GM18909 (cell line): ENCODE data around the gene PATL1.
A peak's percentile ranks its signal among the peaks of the same experiment; 100 is the strongest.
"Not testable (repeated sequence)": the region's sequence is repeated elsewhere in the genome, so short reads cannot be mapped to it uniquely, and the experiment has no call there.

Experiments
- ATAC-seq: cut with Tn5 transposase; IDR thresholded peaks from one replicate; pipeline ENCODE4 v1.9.1; 2021; ENCODE audit warnings: mild to moderate bottlenecking; ENCODE audit not compliant: unreplicated experiment, poor library complexity

PATL1 gene

GRCh38 chr11:59668950-59669610 is at the start of gene PATL1:
Gene PATL1, minus strand, starts transcription at chr11:59669037. Its CDS starts 142 bp downstream, at chr11:59668895.
- peak; percentile 94 for ATAC-seq

GRCh38 chr11:59716051-59716450 is 47.2 kb upstream of the PATL1 start:
- no peak for ATAC-seq

- no peak for ATAC-seq
Measured at GRCh38 chr11:59713745-59714144, 44.9 kb upstream of the PATL1 start, which contains the start of gene OR10V1. Gene OR10V1, minus strand, starts transcription at chr11:59713845. Its CDS starts 0 bp downstream, at chr11:59713845.

- ATAC-seq, result no peak
Measured at GRCh38 chr11:59710136-59710847, 41.5 kb upstream of the PATL1 start.

GRCh38 chr11:59708537-59708936 is 39.7 kb upstream of the PATL1 start:
- no peak for ATAC-seq

- ATAC-seq, result no peak
Measured at GRCh38 chr11:59707371-59707770, 38.5 kb upstream of the PATL1 start.

GRCh38 chr11:59706518-59707285 is 37.9 kb upstream of the PATL1 start:
- ATAC-seq, result no peak

- no peak for ATAC-seq
Measured at GRCh38 chr11:59705294-59705693, 36.5 kb upstream of the PATL1 start.

- ATAC-seq, result not testable (repeated sequence)
Measured at GRCh38 chr11:59703515-59703914, 34.7 kb upstream of the PATL1 start.

GRCh38 chr11:59700157-59700556 is 31.3 kb upstream of the PATL1 start:
- not testable (repeated sequence) for ATAC-seq

GRCh38 chr11:59698506-59698905 is 29.7 kb upstream of the PATL1 start:
- no peak for ATAC-seq

GRCh38 chr11:59692915-59693314 is 24.1 kb upstream of the PATL1 start:
- no peak for ATAC-seq

- ATAC-seq, result no peak
Measured at GRCh38 chr11:59691156-59691555, 22.3 kb upstream of the PATL1 start.

GRCh38 chr11:59689015-59689414 is 20.2 kb upstream of the PATL1 start:
- ATAC-seq, result no peak

GRCh38 chr11:59681260-59681725 is 12.5 kb upstream of the PATL1 start:
- ATAC-seq, result not testable (repeated sequence)

- peak; percentile 88 for ATAC-seq
Measured at GRCh38 chr11:59680287-59681154, 11.7 kb upstream of the PATL1 start.

GRCh38 chr11:59679347-59679746 is 10.5 kb upstream of the PATL1 start:
- no peak for ATAC-seq

GRCh38 chr11:59678813-59679165 is 10.0 kb upstream of the PATL1 start:
- no peak for ATAC-seq

- ATAC-seq, result no peak
Measured at GRCh38 chr11:59678118-59678812, 9.4 kb upstream of the PATL1 start.
